Amniotic epithelial cell (primary cell): Measurements from ENCODE around the gene AGFG1.
A peak's percentile ranks its signal among the peaks of the same experiment; 100 is the strongest.

ENCODE experiments used
- DNase-seq: peaks from one replicate; pipeline ENCODE4 v3.0.0-alpha.2; 2010; ENCODE audit warnings: low read depth

The AGFG1 gene, protein sequence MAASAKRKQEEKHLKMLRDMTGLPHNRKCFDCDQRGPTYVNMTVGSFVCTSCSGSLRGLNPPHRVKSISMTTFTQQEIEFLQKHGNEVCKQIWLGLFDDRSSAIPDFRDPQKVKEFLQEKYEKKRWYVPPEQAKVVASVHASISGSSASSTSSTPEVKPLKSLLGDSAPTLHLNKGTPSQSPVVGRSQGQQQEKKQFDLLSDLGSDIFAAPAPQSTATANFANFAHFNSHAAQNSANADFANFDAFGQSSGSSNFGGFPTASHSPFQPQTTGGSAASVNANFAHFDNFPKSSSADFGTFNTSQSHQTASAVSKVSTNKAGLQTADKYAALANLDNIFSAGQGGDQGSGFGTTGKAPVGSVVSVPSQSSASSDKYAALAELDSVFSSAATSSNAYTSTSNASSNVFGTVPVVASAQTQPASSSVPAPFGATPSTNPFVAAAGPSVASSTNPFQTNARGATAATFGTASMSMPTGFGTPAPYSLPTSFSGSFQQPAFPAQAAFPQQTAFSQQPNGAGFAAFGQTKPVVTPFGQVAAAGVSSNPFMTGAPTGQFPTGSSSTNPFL

DNA sequence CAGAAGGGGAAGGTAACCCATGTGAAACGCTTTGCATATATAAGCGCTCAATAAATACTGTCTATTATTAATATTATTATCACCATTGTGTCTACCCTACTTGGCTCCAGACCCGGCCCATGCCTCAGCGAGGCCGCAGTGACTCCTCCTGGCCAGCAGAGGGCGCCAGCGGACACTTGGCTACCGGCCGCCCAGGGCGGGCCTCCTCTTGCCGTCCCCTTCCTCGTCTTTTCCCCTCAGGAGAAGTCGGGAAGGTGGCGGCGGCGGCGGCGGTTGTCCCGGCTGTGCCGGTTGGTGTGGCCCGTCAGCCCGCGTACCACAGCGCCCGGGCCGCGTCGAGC is at the start of gene AGFG1:
Gene AGFG1, plus strand, starts transcription at position 233 of the 341 bp plus-strand sequence. CDS start 266 bp downstream, outside the sequence.
- peak; percentile 62 for DNase-seq

DNA sequence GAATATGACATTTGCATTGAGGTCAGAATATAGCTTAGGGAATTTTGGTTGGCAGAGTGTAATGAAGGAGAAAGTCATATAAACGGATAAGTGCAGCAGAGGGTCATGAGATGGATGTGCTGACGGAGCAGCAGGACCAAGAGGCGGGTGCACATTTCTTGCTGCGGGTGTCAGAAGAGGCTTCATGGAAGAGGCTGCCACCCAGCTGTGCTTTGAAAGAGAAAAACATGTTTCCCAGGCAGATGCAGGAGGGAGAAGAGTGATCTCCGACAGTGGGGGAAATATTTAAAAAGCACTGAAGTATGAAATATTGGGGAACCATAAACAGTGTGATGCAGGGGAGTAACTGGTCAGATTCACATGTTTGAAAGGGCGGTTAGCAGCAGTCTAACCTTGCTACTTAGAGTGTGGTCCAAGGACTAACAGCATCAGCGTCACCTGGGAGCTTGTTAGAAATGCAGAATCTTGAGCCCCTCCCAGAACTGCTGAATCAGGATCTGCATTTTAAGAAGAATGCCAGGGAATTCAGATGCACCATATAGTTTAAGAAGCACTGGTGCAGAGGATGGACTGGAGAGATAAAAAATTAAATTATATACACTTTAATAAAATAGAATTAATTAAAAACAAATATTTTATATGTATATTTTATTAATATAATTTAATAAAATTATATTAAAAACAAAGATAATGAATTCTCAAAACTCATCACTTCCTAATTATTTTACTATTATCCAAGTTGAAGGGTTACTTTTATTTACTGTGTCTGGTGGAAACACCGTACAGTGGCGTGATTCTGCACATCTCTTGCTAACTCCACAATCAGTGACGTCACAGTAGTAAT is 48.1 kb upstream of the AGFG1 start:
- no peak for DNase-seq

DNA sequence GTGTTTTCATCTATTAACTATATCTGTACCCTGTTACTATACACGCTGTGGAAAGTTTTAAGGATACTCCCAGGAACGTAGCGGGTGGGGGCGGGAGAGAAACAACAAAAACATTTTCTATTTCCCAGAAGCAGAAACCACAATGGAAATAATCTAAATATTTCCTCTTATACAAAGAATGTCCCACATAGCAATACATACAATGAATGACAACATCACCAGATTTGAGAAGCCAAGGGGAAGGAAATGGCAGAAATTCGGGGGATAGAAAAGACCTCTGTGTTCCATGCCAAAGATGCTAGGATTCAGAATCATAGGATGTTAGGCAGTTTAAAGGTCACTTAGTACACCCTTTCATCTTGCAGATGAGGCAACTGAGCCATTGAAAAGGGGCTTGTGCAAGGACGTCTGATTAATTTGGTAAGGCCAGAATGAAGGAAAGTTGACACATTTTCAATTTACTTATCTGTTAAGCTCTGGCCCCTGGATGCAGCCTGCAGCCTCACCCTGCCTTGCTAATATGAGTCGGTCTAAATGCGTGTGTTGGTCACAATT is 43.1 kb upstream of the AGFG1 start:
- DNase-seq, result no peak

DNA sequence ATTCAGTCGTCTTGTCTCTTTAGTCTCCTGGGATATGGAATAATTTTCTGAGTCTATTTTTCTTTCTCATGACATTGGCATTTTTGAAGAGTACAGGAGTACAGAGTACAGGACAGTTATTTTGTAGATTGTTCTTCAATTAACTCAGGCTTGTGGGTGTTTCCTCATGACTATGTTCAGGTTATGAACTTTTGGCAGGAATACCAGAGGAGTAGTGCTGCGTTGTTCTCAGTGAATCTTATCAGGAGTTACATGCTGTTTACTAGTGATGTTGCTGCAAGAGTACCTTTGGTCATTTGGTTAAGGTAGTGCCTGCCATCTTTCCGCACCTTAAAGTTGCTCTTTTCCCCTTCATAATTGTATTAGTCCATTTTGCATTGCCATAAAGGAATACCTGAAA is 41.3 kb upstream of the AGFG1 start:
- DNase-seq, result peak; percentile 80

DNA sequence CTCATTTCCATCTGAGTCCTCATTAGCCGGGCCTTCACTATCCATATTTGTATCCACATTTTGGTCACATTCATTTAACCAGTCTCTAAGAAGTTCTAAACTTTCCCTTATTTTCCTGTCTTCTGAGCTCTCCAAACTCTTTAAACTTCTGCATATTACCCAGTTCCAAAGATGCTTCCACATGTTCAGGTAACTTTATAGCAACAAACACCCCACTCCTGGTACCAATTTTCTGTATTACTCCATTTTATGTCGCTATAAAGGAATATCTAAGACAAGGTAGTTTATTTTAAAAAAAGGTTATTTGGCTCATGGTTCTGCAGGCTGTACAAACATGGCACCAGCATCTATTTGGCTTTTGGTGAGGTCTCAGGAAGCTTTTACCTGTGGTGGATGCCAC is 38.8 kb upstream of the AGFG1 start:
- DNase-seq, result no peak

DNA sequence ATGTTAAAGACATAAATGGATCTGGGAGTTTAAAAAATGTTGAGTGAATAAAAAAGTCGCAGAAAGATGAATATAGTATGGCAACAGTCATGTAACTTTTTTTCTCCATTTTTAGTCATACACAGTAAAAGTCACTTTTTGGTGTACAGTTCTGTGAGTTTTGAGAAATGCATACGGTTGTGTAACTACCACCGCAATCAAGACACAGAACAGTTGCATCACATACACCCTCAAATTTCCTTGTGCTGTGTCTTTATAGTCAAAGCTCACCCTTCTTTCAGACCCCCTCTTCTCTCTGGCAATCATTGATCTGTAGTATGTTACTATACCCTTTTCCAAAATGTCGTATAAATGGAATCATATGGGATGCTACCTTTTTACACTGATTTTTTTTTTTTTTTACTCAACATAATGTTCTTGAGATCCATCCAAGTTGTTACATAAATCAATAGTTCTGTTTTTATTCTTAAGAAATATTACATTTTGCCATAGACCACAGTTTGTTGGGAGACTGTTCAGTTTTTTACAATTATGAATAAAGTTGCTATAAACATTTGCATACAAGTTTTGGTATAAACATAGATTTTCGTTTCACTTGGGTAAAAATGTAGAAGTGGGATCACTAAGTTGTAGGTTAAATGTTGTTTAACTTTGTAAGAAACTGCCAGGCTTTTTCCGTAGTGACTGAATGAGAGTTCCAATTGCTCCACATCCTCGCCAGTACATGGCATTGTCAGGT is 35.4 kb upstream of the AGFG1 start:
- peak; percentile 64 for DNase-seq

DNA sequence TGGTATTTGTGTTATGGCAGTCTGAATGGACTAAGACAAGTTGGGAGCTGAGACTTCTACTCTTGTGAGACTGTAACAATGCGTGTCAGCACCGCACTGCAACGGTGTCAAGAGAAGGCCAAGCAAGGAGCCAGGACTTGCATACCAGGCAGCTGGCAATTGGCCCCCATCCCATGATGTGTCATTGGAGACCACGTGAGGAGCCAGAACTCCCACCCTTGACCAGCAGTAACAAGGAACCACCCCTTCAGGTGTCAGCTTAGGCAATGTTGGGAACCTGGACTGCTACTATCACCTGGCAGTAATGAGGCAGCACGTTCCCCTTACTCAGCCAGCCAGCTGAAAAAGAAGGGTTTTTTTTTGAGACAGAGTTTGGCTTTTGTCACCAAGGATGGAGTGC is 32.7 kb upstream of the AGFG1 start:
- DNase-seq, result no peak

DNA sequence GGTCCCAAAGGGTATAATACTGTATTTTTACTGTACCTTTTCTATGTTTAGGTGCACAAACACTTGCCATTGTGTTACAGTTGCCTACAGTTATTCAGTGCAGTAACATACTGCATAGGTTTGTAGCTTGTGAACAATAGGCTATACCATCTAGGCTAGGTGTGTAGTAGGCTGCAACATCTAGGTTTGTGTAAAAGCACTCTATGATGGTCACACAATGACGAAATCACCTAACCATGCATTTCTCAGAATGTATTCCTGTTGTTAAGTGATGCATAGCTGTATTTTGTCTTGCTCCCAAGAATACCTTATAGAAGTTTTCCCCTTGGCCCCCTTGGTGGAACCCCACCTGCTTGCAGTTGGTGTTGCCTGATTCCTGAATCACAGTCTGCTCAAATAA is 29.3 kb upstream of the AGFG1 start:
- no peak for DNase-seq

DNA sequence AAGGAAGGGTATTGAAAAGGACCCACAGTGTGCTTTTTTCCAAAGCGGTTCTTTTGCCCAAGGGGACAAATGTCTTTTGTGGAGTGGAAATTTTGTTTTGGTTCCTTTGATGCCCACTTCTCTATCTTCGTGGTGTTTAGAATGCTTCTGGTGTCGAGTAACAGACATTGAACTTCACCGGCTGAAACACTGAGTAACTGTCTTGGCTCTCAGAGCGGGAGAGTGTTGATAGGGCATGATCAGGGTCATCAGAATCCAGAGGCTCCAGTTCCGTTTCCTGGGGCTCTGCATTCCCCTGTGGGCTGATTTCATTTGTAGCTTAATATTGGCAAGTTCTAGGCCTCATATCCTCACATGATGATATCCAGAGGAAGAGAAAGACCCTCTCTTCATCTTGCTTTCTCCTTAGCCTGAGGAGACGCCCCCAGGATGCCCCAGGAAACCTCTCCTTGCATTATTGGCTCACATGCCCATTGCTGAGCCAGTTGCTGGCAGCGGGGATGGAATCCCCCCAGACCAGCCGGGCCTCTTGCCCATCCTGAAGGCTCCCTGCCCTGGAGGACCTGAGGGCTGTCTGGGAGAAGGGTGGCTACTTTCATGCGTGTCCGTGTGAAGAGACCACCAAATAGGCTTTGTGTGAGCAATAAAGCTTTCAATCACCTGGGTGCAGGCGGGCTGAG is 27.9 kb upstream of the AGFG1 start:
- no peak for DNase-seq

DNA sequence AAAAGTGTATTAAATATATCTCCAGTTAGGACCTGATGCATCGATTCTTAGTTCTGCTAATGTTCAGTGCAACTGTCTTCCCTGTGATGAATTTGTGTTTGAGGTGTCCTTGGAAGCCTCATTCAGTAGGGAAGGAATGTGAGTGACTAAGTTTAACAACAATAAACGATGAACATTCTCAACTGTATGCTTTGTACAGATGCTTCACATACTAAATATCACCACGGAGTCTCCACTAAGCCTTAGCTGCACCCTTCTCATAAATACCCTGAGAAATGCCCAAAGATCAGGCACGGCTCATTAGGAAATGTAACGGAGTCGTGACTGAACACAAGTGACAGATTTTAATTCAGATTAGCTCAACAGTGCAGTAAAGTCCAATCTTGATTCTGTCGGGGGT is 24.4 kb upstream of the AGFG1 start:
- peak; percentile 66 for DNase-seq

DNA sequence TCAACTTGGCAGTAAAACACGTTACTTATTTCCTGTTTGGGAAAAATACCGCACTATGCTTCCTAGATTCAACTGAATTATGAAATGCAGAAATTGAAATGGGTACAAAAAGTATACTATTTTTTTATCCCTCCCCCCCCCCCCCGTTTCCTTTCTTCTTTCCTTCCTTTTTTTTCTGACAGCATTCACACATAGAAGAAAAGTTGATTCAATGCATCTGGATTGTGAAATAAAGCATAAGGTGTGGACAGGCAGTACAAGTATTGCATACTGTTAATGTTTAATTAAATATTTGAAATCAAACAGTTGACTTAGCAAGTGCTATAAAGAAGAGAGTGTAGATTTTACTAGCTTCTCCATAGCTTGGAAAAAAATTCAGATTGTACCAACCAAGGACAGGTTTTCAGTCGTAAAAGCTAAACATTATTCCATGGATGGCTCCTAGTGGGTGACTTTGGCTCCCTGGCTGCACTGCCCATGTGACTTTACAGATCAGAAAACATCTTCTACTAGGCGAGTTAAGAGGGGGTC is 21.6 kb upstream of the AGFG1 start:
- no peak for DNase-seq

DNA sequence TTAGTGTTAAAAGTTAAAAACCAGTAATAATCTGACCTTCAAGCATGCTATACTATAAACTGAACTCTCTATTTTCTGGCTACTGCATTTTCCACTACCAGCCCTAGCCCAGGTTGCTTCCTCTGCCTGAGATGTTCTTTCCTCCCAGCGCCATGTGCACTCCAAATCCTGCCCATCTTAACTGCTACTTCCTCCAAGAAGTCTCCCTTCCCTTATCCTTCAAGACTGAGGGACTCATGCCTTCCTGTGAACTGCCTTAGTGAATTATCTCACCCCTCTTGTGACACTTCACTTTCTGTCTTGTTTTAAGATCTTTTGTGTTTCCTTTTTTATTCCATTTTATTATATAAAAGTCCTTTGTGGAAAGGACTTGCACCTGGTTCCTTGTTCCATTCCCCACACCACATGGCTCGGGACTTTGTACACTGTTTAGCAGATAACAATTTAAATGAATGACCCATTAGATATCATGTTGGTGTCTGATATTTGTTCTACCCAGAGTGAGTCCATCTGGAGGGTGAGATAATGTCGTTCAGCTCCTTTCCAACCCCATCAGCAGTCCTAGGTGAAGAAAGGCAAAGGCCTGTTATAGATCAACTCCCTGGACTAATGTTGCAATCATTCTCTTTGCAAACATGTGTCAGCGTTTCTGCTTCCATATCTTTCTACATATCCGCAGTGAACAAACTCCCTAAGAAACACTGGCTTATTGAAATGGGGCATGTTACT is 20.9 kb upstream of the AGFG1 start:
- peak; percentile 97 for DNase-seq

DNA sequence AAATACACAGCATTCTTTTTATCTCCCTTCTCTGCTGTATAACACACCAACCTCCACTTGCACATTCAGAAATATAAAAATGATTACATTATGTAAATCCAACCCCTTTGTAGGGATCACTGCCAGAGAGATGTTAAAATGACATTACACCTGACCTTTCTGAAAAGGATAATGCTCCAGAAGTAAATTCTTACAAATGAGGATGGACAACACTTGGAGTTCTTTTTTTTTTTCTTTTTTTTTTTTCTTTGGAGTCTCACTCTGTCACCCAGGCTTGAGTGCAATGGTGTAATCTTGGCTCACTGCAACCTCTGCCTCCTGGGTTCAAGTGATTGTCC is 20.3 kb upstream of the AGFG1 start:
- DNase-seq, result no peak

DNA sequence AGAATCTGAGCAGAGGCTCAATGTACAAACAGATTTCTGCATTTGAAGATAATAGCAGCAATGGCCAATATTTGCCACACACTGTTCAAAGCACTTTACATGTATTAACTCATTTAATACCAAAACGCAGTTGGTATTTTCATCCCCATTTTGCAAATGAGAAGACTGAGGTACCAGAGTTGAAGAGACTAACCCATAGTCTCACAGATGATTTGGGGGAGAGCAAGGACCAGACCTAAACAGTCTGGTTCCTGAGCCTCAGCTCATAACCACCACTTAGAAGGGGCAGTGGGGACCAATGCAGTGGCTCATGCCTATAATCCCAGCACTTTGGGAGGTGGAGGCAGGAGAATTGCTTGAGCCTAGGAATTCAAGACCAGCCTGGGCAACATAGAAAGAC is 18.1 kb upstream of the AGFG1 start:
- DNase-seq, result no peak

DNA sequence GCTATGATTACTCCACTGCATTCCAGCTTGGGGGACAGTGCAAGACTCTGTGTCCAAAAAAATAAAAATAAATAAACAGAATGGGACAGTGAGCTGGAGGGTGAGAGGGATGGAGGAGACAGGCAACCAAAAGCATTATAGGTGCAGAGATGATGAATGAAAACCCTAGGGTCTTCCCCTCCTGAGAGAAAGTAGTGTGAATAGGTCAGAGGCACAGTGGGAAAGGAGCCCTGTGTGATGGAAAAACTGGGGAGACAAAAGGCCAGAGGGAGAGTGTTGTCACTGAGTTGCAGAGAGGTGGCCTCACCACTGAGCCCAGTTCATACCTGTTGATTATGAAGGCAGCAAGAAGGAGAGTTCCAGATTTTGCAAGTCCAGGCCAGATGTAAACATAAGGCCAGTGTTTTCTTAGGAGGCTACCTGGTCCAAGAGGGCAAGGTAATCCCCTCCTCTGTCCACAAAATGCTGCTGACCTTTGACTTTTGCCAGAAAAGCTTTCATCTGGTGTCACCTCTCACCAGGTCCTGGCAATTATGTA is 17.6 kb upstream of the AGFG1 start:
- DNase-seq, result no peak

DNA sequence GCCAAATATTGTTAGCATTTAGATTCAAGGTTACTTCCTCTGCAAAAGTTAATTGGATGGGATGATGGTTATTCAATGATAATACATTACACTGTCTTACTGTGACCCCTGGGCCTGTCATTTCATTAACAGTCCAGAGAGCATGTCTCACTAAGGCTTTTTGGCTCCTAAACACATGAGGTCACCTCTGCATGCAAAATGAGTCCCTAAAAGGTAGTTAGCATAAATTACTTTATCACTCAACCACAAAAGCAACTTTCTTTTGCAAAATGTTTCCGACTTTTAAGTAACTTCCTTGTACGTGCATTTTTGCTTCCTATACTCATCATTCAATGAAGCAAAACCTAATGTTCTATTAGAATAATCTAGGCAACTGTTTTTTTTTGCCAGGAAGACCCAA is 16.8 kb upstream of the AGFG1 start:
- no peak for DNase-seq

DNA sequence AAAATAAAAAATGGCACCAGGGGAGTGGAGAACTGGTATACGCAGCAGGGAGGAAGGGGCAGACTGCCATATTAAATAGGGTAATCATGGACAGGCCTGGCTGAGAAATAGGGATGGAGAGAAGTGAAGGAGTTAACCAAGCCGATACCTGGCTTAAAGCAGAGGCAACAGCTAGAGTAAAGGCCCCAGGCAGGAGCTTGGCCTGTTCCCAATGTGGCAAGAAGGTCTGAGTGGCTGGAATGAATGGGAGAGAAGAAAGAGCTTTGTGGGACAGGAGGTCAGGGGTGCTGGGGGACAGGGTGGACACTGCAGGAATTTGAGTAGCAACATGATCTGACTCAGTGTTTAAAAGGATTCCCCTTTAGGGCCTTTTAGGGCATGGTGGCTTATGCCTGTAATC is 15.9 kb upstream of the AGFG1 start:
- DNase-seq, result no peak

DNA sequence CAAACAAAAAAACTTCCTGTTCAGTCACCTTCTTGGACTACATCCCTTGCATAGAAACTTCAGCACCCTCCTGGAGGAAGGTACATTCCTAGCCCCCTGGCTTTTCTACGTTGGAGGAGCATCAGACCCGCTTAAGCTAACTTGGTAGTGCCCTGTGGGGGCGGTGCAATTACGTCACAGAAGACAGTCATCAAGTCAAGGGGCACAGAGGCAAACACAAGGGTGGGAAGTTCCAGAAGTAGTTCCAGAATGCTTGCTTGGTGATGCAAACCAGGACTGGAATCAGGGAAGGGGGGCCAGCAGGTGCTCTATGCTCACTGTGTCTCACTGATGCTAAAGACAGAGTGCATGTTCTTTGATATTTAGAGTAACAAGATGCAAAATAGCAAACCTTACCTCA is 15.2 kb upstream of the AGFG1 start:
- DNase-seq, result peak; percentile 69

DNA sequence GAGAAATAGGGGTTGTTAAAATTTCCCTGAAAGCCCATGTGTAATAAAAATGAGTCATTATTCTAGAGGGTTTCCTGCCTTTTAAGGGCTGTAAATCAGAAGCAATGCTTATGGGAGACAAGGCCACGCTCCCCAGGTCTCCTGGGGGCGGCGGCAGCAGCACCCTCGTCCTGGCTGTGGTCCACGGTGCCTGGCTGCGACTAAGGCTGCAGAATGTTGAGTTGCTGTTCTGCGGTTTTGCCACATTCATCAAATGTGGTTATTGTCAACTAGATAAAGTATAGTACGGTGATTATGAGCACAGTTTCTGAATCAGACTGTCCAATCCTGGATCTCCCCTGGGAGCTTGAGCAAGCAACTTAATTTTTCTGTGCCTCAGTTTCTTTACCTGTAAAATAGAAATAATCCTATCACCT is 11.9 kb upstream of the AGFG1 start:
- peak; percentile 97 for DNase-seq

DNA sequence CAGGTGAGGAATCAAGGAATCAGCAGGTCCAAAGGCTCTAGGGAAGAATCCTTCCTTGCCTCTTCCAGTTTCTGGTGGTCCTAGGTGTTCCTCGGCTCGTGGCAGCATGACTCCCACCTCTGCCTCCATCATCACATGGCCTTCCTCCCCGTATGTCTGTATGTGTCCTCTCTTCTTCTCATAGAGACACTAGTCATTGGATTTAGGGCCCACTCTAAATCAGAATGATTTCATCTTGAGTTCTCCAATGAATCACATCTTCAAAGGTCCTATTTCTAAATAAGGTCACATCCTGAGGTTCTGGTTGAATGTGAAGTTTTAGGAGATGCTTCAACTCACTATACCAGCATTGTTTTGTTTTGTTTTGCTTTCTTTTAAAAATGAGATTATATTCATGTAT is 11.1 kb upstream of the AGFG1 start:
- DNase-seq, result peak; percentile 49
